Globus pallidus (tissue), 1 donor: Measurements from ENCODE around the gene CD101.

ENCODE experiments used
- DNase-seq: peaks from one replicate; pipeline ENCODE4 v3.0.0-alpha.2; 2015; ENCODE audit warnings: low spot score

The CD101 gene

GRCh38 chr1:117058810-117059209, 57.2 kb downstream of the CD101 start:
- no peak for DNase-seq

- no peak for DNase-seq
Measured at GRCh38 chr1:117059334-117059677, 57.7 kb downstream of the CD101 start.

- DNase-seq, result peak; percentile 98
Measured at GRCh38 chr1:117059678-117060440, 58.3 kb downstream of the CD101 start, which contains the start of gene TTF2. TTF2 (plus strand) TSS chr1:117060326; CDS start chr1:117060347, 21 bp downstream.

- DNase-seq, result no peak
Measured at GRCh38 chr1:117060441-117061317, 59.1 kb downstream of the CD101 start.

GRCh38 chr1:117061986-117062415, 60.4 kb downstream of the CD101 start:
- no peak for DNase-seq

- no peak for DNase-seq
Measured at GRCh38 chr1:117066367-117066766, 64.8 kb downstream of the CD101 start.

GRCh38 chr1:117067533-117068370, 66.2 kb downstream of the CD101 start:
- peak; percentile 69 for DNase-seq

- peak; percentile 59 for DNase-seq
Measured at GRCh38 chr1:117068580-117068979, 67.0 kb downstream of the CD101 start.

GRCh38 chr1:117069220-117069844, 67.8 kb downstream of the CD101 start:
- DNase-seq, result no peak

- DNase-seq, result no peak
Measured at GRCh38 chr1:117070124-117070523, 68.6 kb downstream of the CD101 start.

GRCh38 chr1:117076648-117077047, 75.1 kb downstream of the CD101 start:
- DNase-seq, result no peak

GRCh38 chr1:117077267-117077666, 75.7 kb downstream of the CD101 start:
- DNase-seq, result no peak

GRCh38 chr1:117079737-117080136, 78.2 kb downstream of the CD101 start:
- DNase-seq, result no peak

GRCh38 chr1:117084231-117084630, 82.7 kb downstream of the CD101 start:
- DNase-seq, result no peak
